Measurements from ENCODE around the gene C11orf42.

GRCh38 chr11:6200975-6201374 is 4.4 kb upstream of the C11orf42 start:
- TF ChIP-seq CTCF (IDR thresholded peaks at IDR 0.05; ENCODE audit: low read depth, low read length) (no peak), POLR2A (IDR thresholded peaks at IDR 0.05; ENCODE audit: extremely low read depth, insufficient read length) (no peak), MYC (IDR thresholded peaks at IDR 0.05; ENCODE audit: low read depth, low read length) (peak; percentile 97)
- TF ChIP-seq, protein P1, sequence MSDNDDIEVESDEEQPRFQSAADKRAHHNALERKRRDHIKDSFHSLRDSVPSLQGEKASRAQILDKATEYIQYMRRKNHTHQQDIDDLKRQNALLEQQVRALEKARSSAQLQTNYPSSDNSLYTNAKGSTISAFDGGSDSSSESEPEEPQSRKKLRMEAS (IDR thresholded peaks at IDR 0.05; ENCODE audit: low read depth, low read length): peak; percentile 95
